GM18499 (cell line): ENCODE results near the gene PKNOX2.

ENCODE experiments used
- ATAC-seq: cut with Tn5 transposase; IDR thresholded peaks from one replicate; pipeline ENCODE4 v1.9.1; 2021; ENCODE audit warnings: moderate number of reproducible peaks; ENCODE audit not compliant: insufficient read depth, unreplicated experiment

PKNOX2 gene

DNA sequence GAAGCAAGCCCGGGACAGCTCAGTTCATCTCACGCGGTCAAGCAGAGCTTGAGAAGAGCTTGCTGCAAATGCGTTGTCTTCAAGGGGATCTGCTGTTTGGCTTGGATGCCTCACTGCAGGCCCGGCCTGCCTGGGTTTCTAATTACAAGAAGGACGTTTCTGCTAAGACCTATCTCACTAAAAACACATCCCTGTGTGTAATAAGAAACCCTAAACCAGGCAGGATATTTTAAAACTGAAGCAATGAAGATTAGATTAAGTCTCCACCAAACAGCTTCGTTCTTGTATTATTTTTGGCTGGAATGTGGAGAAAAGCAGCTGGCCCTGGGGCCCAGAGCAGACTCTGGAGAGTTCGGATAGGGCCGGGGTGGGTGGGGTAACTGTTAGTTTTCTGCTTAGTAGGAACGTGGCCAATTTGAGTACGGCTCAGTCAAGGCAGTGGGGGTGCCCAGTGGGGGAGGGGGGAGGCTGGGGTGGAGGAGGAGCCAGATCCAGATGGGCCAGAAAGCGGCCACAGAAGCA, 6.0 kb downstream of the PKNOX2 start:
- no peak for ATAC-seq

DNA sequence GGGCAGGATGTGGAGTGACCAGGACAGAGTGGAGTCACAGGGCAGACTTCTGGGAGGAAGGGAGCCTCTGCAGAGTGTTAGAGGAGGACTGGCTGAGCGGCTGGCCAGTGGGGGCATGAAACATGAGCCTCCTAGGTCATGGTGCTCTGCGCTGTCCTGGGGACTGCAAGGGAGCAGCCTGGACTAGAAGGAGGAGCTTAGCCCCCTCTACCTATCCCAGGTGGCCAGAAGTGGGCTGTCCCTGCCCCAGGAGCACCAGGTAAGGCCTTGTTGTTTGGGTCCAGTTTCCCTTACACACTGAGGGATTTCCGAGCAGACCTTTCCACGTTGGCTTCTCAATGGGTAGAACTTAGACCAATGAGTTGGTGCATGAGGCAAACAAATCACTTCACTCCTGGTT, 7.4 kb downstream of the PKNOX2 start:
- no peak for ATAC-seq

DNA sequence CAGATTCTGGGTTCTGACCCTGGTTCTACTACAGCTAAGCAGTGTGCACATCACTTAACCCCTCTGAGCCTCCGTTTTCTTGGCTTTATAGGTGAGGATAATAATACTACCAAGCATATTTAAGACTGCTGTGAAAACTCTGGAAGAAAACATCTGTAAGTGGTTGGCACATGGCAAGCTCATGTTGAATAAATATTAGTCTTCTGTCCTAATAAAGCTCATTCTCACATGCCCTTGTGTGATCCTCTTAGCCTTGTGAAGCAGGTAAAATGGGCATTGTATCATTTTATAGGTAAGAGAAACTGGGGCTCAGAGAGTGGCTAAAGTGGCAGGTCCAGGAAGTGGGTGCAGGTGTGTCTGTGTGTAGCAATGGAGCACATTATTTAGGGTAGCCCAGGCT, 8.5 kb downstream of the PKNOX2 start:
- no peak for ATAC-seq

DNA sequence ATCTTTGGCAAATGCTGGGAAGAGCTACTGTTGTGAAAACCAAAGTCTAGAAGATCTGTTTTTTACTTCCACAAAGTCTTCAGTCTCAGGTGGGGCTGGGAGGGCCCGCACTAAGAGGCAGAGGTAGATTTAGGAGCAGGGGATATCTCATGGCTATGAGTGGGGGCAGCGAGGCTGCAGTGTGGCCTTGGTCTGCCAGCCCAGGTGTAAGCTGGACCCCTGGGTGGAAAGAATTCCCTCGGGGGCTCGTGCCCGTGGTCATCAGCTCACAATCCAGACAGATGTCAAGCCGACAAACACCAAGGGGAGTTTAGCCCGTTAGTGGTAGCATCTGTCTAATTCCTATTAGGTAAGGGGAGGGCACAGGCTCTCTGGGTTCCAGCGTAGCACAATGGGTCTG, 9.0 kb downstream of the PKNOX2 start:
- ATAC-seq = no peak

DNA sequence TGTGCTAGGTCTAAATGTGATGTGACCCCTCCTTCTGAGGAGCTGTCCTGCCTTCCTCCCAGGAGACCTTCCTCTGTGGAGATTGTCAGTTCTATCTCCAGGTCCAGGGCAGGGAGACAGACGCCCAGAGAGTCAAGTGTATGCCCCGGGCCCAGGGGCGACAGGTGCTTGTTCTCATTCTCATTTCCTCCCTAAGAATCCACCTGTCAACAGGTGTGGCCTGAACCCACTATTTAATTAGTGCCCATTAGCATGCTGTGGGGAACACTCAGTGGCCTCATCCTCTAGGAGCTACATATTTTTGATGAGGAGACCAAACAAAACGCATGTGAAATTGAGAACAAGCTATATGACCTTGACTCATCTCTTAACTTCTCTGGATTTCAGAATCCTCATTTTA, 9.5 kb downstream of the PKNOX2 start:
- no peak for ATAC-seq

DNA sequence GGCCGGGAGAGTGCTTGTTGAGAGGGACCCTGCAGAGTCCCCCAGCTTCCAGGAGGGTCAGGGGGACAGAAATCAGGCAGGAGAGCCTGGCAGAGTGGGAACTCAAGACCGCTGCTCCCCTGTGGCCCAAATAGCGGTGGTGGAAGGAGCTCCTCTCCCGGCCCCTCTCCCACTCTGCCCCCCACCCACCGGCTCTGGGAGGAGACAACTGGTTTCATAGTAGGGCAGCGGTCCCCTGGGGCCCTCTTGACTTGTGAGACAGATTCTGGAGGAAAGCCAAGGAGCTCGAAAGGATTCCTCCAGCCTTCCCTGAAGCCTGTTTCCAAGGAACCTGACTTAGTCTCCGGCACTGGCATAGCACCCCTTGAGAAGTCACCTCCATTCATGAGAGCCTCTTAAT, 10.1 kb downstream of the PKNOX2 start:
- ATAC-seq = no peak

DNA sequence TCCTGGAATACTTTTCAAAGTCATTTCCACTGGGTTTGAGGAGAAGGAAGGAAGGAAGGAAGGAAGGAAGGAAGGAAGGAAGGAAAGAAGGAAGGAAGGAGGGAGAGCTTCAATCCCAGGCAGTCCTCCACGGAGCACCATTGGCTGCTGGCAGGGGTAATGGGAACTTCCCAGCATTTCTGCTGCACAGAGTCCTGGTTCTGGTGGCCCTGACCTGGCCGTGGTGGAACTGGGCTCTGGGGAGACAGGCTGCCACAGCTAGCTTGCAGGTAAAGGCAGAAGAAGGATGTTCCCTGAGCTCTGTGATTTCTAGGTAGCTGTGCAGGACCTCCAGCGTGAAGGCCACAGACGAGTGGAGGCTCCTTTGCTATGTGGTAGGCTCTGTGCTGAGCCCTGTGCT, 10.6 kb downstream of the PKNOX2 start:
- ATAC-seq = no peak

DNA sequence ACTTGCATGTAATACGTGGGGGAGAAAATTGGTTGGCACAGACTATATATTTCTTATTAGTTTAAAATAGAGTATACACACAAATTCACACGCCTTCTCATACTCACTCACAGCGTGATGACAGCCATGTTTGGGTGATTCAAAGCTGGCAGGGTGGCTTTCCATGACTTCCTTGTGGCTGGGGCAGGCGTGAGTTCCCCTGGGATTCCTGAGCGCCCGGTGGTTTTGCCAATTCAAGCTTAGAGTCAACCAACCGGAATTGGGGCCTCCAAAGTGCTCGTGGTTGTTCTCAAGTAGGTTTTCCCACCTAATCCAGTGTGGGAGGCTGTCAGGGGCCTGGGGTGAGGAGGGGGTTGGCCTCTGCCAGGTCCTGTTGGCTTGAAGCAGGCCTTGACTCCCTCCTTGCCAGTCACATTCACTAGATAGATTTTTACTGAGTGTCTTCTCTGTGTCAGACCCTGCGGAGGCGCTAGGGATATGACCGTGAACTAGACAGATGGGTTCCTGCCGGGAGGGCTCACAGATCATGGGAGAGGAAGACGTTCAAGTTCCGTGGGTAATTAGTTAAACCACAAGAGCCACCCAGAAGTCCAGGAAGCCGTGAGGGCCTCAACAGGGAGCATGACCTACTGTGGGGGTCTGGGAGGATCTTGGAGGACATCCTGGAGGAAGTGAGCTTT, 11.5 kb downstream of the PKNOX2 start:
- ATAC-seq = no peak

DNA sequence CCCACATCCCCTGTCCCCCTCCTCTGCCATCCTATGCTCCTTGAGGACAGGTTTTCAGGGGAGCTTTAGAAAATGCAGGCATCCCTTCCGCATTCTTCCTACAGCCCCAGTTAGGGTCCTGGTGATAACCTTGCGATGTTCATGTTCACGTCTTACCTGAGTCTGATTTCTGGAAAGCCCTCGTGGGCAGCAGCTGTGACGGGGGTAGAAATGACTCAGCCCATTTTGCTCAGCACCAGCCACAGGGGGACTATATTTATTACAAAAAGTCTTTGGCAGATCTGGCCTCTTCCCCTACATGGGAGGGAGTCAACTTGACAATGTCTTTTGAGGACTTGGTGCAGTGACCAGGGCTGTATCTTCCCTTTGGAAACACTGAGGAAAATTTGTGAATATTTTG, 12.3 kb downstream of the PKNOX2 start:
- no peak for ATAC-seq

DNA sequence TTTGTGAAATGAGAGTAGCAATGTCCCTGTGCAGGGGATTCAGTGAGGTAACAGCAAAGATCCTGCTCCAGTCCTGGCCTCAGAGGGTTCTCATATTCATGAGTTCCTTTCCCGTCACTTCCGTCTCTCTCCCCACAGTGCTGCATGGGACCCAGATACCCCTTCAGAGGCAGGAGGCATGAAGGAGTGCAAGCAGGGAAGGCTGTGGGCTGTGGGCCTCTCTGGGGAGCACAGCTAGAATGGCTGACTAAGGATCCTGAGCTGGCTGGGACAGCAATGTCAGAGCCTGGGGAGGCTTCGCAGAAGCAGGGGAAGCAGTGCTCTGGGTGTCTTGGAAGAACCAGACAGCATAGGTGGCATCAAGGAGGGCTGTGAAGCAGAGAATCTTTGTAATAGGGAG, 13.0 kb downstream of the PKNOX2 start:
- no peak for ATAC-seq

DNA sequence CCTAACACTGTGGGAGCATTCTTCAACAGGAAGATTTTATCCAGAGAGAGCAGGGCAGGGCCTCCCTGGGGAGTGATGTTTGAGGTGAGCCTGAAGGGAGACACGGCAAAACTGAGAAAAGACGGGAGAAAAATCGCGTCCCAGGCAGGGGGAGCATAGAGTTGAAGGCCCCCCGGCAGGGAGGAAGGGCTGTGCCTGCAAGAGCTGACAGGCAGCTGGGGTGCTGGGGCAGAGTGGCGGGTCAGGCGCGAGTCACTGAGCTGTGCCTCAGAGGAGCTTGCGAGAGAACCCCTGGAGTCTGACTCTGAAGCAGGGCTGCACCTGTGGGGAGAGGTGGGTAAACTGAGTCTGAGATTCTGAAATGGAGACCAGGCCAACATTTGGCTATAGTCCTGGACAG, 14.8 kb downstream of the PKNOX2 start:
- no peak for ATAC-seq

DNA sequence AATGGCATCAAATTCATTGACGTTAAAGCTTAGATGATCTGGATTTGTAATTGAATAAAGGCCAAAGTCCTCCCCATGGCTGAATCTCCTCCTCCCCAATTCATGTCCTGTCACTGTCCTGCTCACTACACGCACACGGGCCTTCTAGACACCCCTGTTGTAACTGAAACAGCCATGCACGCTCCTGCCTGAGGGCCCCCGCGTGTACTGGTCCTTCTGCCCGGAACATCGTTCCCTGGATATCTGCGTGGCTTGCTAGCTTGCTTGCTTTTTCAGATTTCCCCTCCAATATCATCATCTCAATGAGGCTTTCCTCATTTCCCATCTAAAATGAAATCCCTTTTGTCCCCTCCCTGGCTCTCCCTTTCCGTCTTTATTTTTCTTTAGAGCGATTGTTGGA, 15.3 kb downstream of the PKNOX2 start:
- ATAC-seq = no peak

DNA sequence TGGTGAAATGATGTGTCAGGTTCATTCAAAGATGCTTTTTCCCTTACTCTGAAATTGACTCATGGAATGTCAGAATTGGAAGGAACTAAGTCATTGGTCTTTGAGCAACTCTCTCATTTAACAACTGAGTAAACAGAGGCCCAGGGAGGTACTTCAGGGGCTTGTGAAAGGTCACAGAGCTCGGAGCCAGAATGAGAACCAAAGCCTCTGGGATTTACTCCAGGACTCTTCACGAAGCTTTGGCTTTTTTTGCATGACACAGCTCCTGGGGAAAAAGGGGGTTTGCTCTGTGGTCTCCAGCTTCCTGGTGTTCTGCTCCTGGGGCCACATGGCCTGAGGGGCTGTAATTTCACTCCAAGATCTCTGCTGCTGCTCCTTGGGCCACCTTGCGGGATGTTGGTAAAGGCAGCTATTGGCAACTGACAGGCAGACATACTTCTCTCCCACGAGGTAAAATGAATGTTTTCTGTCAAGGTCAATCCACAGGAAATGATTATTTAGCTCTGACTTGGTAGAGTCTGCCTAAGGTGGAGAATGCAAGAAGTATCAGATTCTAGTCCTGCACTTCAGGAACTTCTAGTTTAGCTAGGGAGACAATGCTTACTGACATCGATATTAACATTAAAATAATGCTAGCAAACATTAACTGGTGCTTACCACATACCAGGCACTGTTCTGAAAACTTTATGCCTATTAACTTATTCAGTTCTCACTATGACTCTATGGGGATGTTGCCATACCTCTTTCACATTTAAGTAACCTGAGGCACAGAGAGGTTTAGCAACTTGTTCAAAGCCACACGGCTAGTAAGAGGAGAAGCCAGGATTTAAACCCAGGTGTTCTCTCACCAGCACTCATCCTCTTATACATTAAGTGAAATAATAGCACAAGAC, 16.1 kb downstream of the PKNOX2 start:
- ATAC-seq = no peak

DNA sequence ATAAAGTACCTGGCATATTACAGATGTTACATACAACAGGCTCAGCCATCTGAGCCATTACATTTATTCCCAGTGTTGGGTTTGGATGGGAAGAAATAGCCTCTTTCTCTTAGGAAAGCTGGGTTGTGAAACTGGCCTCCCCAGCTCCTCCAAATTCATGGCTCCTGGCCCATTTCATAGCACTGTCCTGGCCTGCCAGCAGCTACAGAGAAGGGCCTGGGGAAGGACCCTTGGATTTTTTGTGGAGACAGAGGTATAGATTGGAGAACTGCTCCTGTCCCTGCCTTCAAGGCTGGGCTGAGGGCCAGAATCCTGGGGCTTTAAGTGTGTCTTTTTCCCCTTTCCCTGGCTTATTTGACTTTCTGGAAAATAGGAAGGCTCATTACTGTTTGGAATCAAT, 18.0 kb downstream of the PKNOX2 start:
- no peak for ATAC-seq

DNA sequence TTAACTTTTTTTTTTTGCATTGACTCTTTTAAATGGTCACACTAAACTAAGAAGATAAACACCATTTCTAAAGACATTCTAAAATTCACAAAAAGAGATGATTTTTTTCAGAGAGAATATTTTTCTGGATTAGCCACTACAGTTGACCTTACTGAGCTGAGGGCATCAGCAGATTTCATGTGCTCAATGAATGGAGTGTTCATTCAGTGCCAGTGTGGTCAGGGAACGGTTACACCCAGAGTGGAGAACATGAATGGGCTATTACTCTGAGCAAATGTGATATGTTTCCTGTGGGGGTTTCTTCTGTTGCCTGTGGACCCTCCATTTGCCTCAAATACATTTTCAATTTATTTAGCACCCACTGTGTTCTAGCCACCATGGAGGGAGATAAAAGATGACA, 19.1 kb downstream of the PKNOX2 start:
- ATAC-seq = no peak

DNA sequence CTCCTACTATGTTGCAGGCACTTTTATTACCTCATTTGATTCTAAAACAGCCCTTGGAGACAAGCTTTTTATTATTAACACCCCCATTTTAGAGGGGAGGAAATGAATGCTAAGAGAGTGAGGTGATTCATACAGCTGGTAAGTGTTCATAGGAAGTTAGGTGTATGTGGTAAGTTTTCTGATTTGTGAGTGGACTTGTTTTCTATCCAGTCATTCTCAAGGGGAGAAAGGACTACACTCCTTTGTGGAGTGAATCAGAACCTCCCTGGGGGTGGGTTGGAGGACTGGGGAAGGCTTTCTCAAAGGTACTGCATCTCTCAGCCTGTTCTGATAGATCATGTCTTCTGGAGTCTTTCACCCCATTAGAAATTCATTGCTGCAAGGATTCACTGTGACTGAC, 23.5 kb downstream of the PKNOX2 start:
- no peak for ATAC-seq

DNA sequence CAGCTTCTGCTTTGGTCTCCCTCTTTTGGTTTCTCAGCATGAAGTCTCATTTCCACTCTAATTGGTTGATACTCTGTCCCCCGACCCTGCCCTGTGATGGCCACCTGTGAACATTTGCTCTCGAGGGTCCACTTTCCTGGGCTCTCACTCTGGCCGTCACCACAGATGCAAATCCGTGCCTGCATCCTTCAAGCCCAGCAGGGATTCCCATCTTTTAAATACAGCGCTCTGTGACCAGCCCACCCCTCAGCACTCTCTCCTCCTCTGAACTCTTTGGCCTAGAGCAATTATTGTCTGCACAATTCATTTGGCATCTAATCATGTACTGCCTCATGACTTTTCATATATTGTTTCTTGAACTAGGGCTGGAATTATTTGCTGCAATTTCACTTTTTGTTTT, 26.0 kb downstream of the PKNOX2 start:
- no peak for ATAC-seq

DNA sequence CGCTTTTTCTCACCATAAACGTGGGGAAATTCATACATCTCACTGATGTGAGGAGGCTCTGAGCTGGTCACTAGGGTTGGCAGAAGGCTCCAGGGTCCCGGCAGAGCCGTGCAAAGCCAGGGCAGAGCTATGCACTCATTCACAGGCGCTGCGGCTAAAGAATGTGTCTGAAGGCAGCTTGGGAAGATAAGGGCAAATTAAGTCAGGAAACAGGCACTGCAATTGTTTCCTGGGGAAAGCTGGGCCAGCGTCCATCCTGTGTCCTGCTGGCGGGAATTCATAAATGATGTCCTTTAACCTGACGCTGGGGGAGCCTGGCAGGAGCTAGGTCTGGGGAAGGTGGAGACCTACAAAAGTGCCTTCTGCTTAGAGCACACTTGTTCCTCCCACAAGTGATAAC, 27.6 kb downstream of the PKNOX2 start:
- ATAC-seq = no peak

DNA sequence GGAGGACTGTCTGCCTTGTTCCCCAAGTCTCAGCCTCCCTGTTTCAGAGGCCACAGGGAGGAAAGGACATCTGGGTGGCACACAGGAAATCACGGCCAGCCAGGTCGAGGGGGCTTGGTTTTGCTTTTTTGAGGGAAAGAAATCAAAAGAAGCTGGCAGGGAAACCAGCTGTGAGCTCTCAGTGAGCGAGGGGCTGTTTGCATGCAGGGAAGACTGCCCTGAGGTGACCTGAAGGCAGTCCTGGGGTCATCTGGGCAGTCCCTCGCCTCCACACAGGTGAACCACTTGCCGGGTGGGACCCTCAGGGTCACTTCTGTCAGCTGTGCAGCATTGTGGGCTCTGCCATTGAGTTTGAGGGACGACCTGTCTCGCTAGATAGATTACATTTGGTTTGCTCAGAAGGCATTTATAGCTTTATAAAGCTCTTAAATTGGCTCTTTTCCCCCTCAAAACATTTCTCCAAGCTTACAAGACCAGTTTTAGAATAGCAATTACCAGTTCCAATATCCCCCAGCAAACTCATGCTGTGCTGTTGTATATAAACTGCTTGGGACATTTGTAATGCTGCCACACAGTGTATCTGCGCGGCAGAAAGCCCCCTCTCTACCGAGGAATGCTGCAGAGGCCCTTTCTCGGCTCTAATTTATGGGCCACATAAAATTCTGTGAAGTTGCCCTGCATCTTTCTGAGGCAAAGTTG, 28.3 kb downstream of the PKNOX2 start:
- ATAC-seq = no peak

DNA sequence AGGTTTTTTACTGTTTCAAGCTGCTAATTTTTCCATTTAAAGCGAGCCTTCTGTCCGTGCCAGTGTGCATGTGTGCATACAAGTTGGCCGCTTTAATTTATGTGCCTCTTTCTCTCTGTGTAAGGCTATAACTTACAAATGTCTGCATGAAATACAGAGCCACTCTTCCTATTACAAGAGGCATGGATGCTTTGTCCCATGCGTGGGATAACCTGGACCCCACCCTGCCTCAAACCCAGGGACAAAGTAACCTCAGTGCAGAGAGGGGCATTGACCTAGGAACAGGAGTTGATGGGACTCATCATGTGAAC, 28.8 kb downstream of the PKNOX2 start:
- ATAC-seq = no peak

DNA sequence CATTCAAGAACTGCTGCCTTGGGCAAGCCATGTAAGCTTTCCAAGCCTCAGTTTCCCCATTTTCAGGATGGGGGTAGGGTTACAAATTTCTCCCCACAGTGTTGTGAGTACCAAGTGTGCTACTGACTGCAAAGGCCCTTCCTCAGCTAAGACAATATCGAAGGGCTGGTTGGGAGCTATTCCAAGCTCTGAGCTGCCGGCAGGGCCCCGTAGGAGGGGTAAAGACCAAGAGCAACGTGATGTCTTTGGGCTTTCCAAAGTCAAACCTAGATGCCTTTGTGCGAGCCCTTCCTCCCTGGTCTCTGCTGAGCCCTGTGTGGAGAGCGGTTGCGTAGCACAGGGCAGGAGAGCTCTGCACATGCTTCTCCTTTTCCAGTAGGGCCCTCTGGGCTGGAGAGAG, 29.3 kb downstream of the PKNOX2 start:
- no peak for ATAC-seq
